ENCODE data around the gene TBC1D32. TPM values are rescaled to one million over a fixed set of nuclear protein-coding genes. Genes with fewer than 3 reads are reported as not detected.

The TBC1D32 gene
- total RNA-seq, 2 experiments from 2014 or later: 9.4 to 9.8 TPM

- ChIA-PET POLR2A (no interaction called here), CTCF (interaction anchor here (1.0 kb wide), 1 partner anchor 30 kb away, joined by 3 read pairs; no protein-coding TSS in a partner anchor)
- DNase-seq: no peak
- Mint-ChIP-seq H3K4me1 (ENCODE audit: low read depth) (no peaks in the 10 kb centered on the region), H3K36me3 (ENCODE audit: low read depth) (no peaks in the 10 kb centered on the region), H3K4me3 (no peak overlapping the region), H3K27me3 (no peaks in the 10 kb centered on the region), H3K9me3 (no peaks in the 10 kb centered on the region), H3K27ac (no peak overlapping the region)
- Histone ChIP-seq H3K4me1 (ENCODE audit: insufficient read depth, low read length) (no peaks in the 10 kb centered on the region), H3K9me3 (ENCODE audit: control insufficient read depth in 1 of 2, insufficient read depth in 1 of 2, low read length in 2 of 2) (peaks cover 0 to 4% of the 10 kb centered on the region in 2 experiments), H3K27me3 (ENCODE audit: control insufficient read depth in 1 of 2, insufficient read depth in 2 of 2, low read length in 2 of 2) (no peaks in the 10 kb centered on the region), H3K36me3 (ENCODE audit: insufficient read depth, low read length) (no peaks in the 10 kb centered on the region), H3K27ac (ENCODE audit: low read depth in 1 of 2, low read length in 2 of 2) (no peak overlapping the region), H3K4me3 (ENCODE audit: low read length) (no peak overlapping the region)
- TF ChIP-seq CTCF (IDR thresholded peaks at IDR 0.05): no peak
- intact Hi-C loops (cut with DNase I, micrococcal nuclease): no loop called here
- ATAC-seq (ENCODE audit: poor library complexity): no peak
Measured at GRCh38 chr6:121032268-121033006, 301.8 kb downstream of the TBC1D32 start.

Other genes with a start within 250 kb of the TBC1D32 start
- not detected for gene GJA1, start 101.2 kb upstream of the TBC1D32 start, total RNA-seq

Data from CD4-positive, alpha-beta T cell (primary cell).